Left lung (tissue), 10 donors: Measurements from ENCODE around the gene PREPL. TPM values are rescaled to one million over a fixed set of nuclear protein-coding genes. Genes with fewer than 3 reads are reported as not detected.

Source experiments
- ATAC-seq: fragments of 200-7000 bp; cut with Tn5 transposase; one replicate; pipeline ENCODE4 v1.9.1; 2020; ENCODE audit warnings: moderate library complexity
- DNase-seq, 4 donors: peaks; one replicate each; pipeline ENCODE4 v3.0.0-alpha.2; 2013 to 2020
- H3K27ac ChIP-seq, 2 donors: fragments of 200-600 bp; sonication (generic) in 1 of 2; one replicate each; pipeline versions ENCODE4 v1.5.0 to v1.8.0; 2020 to 2021
- H3K27me3 ChIP-seq, 2 donors: fragments of 200-600 bp; sonication (generic) in 1 of 2; one replicate each; pipeline versions ENCODE4 v1.5.0 to v1.8.0; 2020 to 2021
- H3K36me3 ChIP-seq, 2 donors: fragments of 200-600 bp; sonication (generic) in 1 of 2; one replicate each; pipeline versions ENCODE4 v1.5.0 to v1.8.0; 2020 to 2021
- H3K4me1 ChIP-seq, 2 donors: fragments of 200-600 bp; one replicate each; pipeline ENCODE4 v1.8.0; 2021
- H3K4me3 ChIP-seq, 2 donors: fragments of 200-600 bp; sonication (generic) in 1 of 2; one replicate each; pipeline versions ENCODE4 v1.5.0 to v1.8.0; 2020 to 2021; ENCODE audit warnings: mild to moderate bottlenecking in 1 of 2
- H3K9me3 ChIP-seq, 2 donors: fragments of 200-600 bp; sonication (generic) in 1 of 2; one replicate each; pipeline versions ENCODE4 v1.5.0 to v1.8.0; 2020 to 2021
- CTCF ChIP-seq, 2 donors: fragments of 200-600 bp; sonication (generic) in 1 of 2; IDR thresholded peaks; one replicate each; pipeline versions ENCODE4 v1.5.0 to v1.8.0; 2021; ENCODE audit warnings: antibody characterized with exemption in 2 of 2
- intact Hi-C, 2 donors: fragments of 100-400 bp; cut with DNase I; formaldehyde crosslinking; loops; one replicate each; pipeline versions ENCODE4 v1.11.2 to v1.14.2; 2022
- polyA plus RNA-seq, 6 donors: library from polyadenylated mRNA; unstranded; fragments of 120-200 nt; gene quantifications; one replicate each; pipeline ENCODE4 v1.2.1, GENCODE V29; 2013; ENCODE audit not compliant: insufficient read length in 6 of 6
- total RNA-seq, 2 donors: library from RNA; stranded (reverse); fragmentation: NEBNext Ultra II Directional; extraction: Animal tissue kit (Norgen Biotek cat#: 25700); gene quantifications; one replicate each; pipeline ENCODE4 v1.2.1, GENCODE V29; 2021
- donor health status: DM: no; HTN: yes; CAD: no.
- donor health status: DM: no; HTN: no; CAD: no.

The PREPL gene
- total and polyA plus RNA-seq, 8 donors = 46.0 to 116 (median 90.5) TPM

GRCh38 chr2:44360749-44361329 lies 455 bp downstream of the PREPL start:
- intact Hi-C loops = no loop called here
- H3K27ac ChIP-seq = peak overlapping the region; percentile 97
- peak; percentile 22 for ATAC-seq
- peak overlapping the region; percentile 77 to 95 for H3K4me3 ChIP-seq
- H3K27me3 ChIP-seq = no peaks in the 10 kb centered on the region
- peaks cover 15 to 42% of the 10 kb centered on the region in 2 donors for H3K4me1 ChIP-seq
- TF ChIP-seq CTCF (IDR thresholded peaks at IDR 0.05) = no peak
- peak in 1 of 4 donors; percentile 48 for DNase-seq
- no peaks in the 10 kb centered on the region for H3K36me3 ChIP-seq
- no peaks in the 10 kb centered on the region for H3K9me3 ChIP-seq

- peak in 2 of 4 donors; percentile 20 to 76 for DNase-seq
- TF ChIP-seq CTCF (IDR thresholded peaks at IDR 0.05) = no peak
- H3K27ac ChIP-seq = no peak overlapping the region
These were observed 2.8 kb downstream of the PREPL start for GRCh38 chr2:44358503-44358902.

GRCh38 chr2:44354761-44355160 lies 6.5 kb downstream of the PREPL start:
- DNase-seq = no peak
- TF ChIP-seq CTCF (IDR thresholded peaks at IDR 0.05) = no peak

More at GRCh38 chr2:44358503-44358902, 2.8 kb downstream of the PREPL start:
- Histone ChIP-seq H3K36me3 (no peaks in the 10 kb centered on the region), H3K4me3 (no peak overlapping the region), H3K4me1 (peaks cover 15 to 42% of the 10 kb centered on the region in 2 donors), H3K9me3 (no peaks in the 10 kb centered on the region), H3K27me3 (no peaks in the 10 kb centered on the region)
- intact Hi-C loops = no loop called here
- ATAC-seq = no peak

GRCh38 chr2:44352510-44352909 lies 8.8 kb downstream of the PREPL start:
- TF ChIP-seq CTCF (IDR thresholded peaks at IDR 0.05) = no peak
- no peaks in the 10 kb centered on the region for H3K27me3 ChIP-seq
- intact Hi-C loops = no loop called here
- no peaks in the 10 kb centered on the region for H3K9me3 ChIP-seq
- ATAC-seq = no peak
- no peak for DNase-seq
- H3K4me3 ChIP-seq = no peak overlapping the region
- H3K4me1 ChIP-seq = peaks cover 4 to 12% of the 10 kb centered on the region in 2 donors
- H3K36me3 ChIP-seq = no peaks in the 10 kb centered on the region
- H3K27ac ChIP-seq = peak overlapping the region in 1 of 2 donors; percentile 13

More at GRCh38 chr2:44354761-44355160, 6.5 kb downstream of the PREPL start:
- no peaks in the 10 kb centered on the region for H3K9me3 ChIP-seq
- no peak overlapping the region for H3K27ac ChIP-seq
- intact Hi-C loops = no loop called here
- no peaks in the 10 kb centered on the region for H3K27me3 ChIP-seq
- no peak overlapping the region for H3K4me3 ChIP-seq
- no peaks in the 10 kb centered on the region for H3K36me3 ChIP-seq
- peaks cover 8 to 33% of the 10 kb centered on the region in 2 donors for H3K4me1 ChIP-seq
- ATAC-seq = no peak

- H3K4me1 ChIP-seq = peaks cover 7 to 12% of the 10 kb centered on the region in 2 donors
- TF ChIP-seq CTCF (IDR thresholded peaks at IDR 0.05) = no peak
- no peak for ATAC-seq
- H3K27me3 ChIP-seq = no peaks in the 10 kb centered on the region
- intact Hi-C loops = no loop called here
- H3K4me3 ChIP-seq = no peak overlapping the region
- no peaks in the 10 kb centered on the region for H3K36me3 ChIP-seq
- no peaks in the 10 kb centered on the region for H3K9me3 ChIP-seq
- peak overlapping the region in 1 of 2 donors; percentile 13 for H3K27ac ChIP-seq
- DNase-seq = no peak
These were observed 9.6 kb downstream of the PREPL start for GRCh38 chr2:44351676-44352075.
